DMS 273 treated with DMSO at 0.1 percent for 48 hours (cell line): ENCODE data around the gene SSUH2.

Experiments used
- DNase-seq: peaks from one replicate; lab custom pipeline; 2025; lab: John Stamatoyannopoulos, UW

The SSUH2 gene

DNA sequence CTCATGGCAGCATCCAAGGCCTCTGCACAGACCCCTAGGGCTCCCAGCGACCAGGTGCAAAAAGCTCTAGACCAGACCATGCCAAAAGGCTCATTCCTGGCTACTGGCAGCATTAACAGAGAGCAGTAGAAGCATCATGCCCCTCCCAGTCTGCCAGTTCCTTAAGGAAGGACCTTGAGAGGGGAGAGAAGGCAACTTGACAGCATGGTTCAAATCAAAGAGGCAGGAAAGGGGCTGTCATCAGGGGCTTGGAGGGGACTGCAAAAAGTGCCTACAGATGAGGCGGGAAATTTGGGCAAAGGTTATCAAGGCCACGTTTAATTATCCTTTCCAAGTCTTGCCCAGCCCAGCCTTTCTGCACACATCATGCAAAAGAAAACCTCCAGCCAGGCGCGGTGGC, 64.7 kb downstream of the SSUH2 start:
- DNase-seq: no peak

DNA sequence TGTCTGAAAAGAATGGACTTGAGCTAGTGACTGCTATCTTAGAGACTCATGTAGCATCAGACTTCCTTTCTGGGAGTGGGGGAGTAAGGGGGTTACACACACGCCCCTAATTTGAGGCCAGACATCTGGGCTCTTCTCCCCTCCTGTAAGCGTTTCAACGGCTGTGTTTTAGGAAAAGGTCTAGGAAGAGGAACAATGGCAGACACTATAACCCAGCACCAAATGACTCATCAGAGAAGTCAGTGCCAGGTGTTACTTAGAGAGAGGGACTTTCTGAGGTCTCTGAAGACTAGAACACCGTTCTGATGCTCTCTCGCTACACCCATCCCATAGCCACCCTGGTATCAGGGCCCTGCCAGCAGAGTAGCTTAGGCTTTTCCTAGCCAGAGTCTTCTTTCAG, 65.5 kb downstream of the SSUH2 start:
- no peak for DNase-seq

DNA sequence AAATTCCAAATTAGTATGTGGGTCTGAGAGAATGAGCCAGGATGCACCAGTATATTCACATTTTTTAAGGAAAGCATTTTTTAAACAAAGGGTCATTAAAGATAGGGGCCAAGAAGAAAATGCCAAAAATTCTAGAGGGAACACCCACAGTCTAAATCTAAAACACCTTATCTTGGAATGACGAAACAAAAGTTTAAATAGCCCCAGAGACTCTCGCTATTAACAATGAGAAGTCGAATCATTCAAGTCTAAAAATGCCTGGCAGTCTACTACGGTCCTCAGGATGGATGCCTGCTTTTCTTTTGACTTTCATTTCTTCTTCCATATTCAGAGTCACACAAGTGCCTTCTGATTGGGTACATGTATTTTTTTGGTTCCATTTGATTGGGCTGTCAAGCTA, 66.3 kb downstream of the SSUH2 start:
- no peak for DNase-seq

DNA sequence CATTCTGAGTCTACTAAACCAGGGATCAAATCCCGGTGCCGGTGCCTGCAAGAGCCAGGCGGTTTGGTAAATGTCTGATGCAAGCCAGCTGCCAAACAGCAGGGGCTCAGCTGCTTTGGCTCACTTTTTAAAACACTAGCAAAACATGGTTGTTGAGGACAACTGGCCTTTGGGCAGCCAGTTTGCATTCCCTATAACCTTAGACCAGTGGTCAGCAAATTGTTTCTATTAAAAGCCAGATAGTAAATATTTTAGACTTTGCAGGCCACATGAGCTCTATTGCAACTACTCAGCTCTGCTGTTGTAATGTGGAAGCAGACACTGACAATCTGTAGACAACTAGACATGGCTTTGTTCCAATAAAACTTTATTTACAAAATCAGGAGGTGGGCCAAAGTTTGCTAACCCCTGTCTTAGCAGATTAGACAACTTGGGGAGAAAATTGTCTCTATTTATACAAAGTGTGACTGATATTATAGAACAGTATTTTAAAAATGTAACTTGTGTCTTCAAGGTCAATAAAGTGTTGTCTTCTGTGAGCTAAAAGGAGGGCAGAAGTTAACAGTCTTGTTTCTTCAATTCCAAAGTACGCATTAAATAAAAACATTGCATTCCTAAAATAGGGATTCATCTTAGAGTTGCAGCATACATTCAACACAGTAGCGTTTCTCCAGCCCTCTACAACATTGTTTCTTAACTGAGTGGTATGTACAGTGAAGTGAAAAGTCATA, 67.6 kb downstream of the SSUH2 start:
- DNase-seq: no peak

DNA sequence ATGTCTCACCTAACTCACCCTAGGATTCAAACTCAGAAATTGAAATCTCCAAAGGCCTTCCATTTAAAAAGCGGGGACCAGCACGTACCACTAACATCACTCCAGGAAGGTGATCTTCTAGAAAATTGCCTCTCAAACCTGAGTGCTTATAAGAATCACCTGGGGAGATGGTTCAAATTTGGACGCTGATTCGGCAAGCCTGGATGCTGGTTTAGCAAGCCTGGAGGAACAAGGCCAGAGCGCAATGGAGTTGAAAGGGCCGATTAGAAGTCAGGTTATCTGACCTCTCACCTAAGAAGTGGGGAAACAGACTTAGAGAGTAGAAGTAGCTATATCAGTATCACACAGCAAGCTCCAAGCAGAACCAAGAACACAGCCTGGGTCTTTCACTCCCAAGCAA, 68.2 kb downstream of the SSUH2 start:
- no peak for DNase-seq

DNA sequence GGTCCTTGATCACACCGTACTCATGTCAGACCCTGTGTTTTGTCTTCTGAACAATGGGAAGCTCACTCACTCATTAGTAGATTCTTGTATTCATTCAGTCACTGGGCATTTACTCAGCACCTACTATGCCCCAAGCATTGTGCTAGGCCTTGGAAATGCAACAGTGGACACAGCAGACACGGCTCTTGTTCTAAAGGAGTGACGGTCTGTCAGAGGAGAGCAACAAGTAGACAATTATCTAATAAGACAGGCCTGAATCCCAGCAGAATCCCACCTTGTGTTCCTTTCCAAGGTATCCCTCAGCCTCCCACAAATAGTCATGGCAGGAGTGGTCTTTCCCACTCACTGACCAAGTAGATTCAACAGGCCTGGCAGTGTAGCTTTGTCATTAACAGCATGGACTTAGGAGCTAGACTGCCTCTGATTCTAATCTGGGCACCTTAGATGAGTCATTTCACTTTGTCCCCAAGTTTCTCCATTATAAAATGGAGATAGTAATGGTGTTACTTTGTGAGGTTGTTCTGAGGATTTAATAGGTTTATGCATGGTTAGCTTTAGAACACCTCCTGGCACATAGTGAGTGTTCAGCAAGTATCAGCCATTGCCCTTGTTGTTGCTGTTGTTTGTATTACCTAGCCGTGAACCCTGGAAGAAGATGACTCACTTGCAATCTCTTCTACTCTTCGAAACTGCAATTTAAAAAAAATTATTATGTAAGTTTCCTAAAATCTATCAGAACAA, 69.1 kb downstream of the SSUH2 start:
- DNase-seq: no peak

DNA sequence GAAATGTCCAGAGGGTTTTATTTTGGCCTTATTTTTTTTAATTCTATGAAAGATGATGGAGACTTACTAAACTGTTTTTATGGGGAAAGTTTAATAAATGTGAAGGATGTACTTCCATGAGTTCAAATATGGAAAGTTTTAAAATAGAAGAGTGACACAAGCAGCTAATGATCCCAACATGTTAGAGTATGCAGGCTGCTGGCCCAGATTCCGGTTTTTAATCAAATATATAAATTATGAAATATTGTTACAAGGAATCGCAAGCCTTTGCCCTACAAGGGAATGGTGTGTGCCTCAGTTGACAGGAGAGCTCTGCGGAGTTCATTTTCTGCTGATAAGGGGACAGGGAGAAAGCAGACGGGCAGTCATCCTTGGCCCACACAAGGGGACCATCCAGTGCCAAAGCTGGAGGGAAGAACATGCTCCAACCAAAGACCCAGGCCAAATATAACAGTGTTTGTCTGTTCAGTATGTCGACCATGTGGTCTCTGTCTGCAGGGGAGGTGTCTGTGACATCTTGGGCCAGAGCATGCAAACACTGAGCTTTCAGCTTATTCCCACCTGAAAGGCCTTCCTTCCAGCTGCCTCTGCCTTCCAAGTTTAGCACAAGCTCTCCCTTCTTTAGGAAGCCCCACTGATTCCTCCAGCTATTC, 69.8 kb downstream of the SSUH2 start:
- no peak for DNase-seq

DNA sequence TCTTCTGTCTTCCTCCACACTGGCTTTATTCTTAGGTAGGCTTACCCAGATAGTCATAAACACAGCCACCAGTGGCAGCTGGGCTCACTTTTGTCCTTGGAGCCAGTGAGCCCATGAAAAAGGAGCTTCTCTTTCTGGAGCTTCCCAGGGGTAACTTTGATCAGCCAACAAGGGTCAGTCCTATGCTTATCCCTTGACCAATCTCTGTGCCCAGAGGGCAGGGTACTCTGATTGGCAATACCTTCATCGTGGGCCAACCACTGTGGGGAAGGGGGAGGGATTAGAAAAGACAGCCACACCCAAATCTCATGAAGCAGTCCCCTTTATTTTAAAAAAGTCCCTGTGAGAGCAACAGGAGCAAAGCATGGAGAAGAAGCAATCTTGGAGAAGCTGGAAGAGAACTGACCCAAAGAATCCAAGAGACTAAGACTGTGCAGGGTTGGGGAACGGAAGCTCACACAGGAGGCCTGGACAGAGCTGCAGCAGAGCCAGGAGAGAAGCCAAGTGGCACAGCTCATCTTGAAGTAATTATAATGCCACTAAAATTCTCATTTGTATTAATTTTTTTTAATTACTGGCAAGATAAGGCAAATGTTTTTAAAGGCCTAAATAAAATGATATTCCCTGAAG, 70.4 kb downstream of the SSUH2 start:
- DNase-seq: no peak

DNA sequence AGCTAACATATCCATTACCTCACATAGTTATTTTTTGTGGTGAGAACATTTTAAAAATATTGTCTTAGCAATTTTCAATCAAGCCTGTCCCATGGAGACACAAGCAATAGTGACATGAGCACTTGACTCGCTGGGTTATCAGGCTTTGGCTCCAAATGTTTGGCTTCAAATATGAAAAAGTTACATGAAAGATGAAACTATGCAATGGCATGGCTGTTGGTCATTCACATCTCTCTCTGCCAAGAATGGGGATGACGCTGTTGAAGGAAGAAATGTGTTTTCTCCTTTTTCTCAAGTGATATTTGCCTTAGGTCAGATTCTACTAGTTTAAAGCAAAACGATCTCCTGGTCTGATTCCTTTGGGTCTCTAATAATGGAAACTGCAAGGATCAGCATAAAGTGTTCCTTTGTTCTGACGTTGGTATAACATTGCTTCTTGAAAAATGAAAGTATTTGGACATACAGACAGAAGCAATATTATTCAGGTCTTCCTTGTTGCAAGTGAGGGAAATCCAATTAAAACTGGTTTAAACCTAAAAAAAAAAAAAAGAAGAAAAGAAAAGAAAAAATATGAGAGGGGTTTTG, 71.2 kb downstream of the SSUH2 start:
- DNase-seq: no peak

DNA sequence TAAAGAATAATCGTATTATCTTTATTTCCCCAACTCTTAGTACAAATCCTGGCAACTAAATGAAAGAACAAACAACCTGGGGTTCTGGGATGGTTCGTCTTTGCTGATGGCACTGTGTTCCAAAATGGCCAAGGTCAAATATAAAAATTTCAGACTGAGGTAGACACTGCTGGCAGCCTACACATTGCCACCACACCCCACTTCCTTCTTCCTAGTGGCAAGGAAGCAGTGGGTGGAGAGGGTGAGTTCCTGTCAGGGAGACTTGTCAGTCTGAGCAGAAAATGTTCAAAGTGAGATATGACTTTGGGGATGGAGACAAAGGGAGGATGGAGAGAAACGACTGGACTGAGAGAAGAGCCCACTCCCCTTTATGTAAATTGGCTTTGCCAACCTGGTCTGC, 73.3 kb downstream of the SSUH2 start:
- no peak for DNase-seq
